AG09319 (cell line): ENCODE measurements around the gene ARX.

Experiments used
- DNase-seq: peaks from one replicate; pipeline ENCODE4 v3.0.0-alpha.2; 2010; ENCODE audit warnings: low read depth; ENCODE audit errors: extremely low read depth
- TF ChIP-seq, protein P1 (sequence below): IDR thresholded peaks from 2 replicates; pipeline ENCODE4 v1.5.1; 2011; ENCODE audit warnings: low read depth, mild to moderate bottlenecking, inconsistent platforms, low read length, moderate library complexity

ARX gene

DNA sequence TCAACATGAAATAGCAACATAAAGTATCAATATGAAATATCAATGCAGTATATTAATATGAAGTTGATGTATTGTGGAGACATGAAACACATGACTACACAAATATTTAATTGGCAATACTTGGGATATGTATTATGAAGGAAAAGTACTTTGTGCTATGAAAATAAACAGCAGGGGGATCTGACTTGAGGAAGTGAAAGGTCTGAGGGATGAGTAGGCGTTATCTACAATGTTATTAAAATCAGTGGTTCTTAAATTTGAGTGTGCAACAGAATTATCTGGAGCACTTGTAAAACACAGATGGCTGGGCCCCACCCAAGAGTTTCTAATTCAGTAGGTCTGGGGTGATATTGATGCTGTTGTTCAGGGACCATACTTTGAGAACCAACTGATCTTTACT lies 27.4 kb upstream of the ARX start:
- TF ChIP-seq, protein P1, sequence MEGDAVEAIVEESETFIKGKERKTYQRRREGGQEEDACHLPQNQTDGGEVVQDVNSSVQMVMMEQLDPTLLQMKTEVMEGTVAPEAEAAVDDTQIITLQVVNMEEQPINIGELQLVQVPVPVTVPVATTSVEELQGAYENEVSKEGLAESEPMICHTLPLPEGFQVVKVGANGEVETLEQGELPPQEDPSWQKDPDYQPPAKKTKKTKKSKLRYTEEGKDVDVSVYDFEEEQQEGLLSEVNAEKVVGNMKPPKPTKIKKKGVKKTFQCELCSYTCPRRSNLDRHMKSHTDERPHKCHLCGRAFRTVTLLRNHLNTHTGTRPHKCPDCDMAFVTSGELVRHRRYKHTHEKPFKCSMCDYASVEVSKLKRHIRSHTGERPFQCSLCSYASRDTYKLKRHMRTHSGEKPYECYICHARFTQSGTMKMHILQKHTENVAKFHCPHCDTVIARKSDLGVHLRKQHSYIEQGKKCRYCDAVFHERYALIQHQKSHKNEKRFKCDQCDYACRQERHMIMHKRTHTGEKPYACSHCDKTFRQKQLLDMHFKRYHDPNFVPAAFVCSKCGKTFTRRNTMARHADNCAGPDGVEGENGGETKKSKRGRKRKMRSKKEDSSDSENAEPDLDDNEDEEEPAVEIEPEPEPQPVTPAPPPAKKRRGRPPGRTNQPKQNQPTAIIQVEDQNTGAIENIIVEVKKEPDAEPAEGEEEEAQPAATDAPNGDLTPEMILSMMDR: no peak

DNA sequence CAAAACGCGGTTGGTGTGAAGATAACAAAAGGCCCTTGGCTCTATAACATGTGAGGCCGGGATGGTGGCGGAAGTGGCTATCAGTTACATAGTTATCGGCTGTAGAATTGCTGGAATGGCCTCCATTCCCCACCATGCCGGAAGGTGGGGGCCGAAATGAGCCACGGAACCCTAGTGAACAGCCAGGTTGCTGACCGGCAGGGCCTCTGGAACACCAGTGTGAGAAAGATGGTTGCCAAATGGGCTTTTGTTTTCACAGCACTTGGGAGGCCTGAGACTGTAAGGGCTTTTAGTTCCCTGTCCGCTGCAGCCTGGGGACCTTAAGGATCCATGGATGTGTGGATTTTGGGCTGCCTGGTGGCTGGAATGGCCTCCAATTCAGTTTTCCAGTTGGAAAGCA lies 23.3 kb upstream of the ARX start:
- TF ChIP-seq, protein P1: no peak
- DNase-seq: no peak

More for the DNA sequence above, 27.4 kb upstream of the ARX start:
- no peak for DNase-seq

DNA sequence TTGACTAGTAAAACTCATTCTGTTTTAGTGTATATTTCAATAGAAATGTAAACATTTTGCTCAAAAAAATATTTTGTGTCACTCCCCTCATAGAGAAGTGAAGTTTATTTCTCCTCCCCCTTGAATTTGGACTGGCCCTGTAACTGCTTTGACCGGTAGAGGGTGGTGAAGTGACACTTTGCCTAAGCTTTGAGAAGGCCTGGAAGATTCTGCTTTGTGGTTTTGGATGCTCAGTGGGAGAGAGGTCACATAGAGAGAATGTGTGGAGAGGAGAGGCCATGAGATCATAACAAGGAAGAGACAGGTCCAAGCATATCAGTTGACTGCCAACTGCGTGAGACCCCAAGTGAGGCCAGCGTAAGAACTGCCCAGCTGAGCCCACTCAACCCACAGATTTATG lies 19.1 kb upstream of the ARX start:
- TF ChIP-seq, protein P1: no peak
- DNase-seq: no peak

DNA sequence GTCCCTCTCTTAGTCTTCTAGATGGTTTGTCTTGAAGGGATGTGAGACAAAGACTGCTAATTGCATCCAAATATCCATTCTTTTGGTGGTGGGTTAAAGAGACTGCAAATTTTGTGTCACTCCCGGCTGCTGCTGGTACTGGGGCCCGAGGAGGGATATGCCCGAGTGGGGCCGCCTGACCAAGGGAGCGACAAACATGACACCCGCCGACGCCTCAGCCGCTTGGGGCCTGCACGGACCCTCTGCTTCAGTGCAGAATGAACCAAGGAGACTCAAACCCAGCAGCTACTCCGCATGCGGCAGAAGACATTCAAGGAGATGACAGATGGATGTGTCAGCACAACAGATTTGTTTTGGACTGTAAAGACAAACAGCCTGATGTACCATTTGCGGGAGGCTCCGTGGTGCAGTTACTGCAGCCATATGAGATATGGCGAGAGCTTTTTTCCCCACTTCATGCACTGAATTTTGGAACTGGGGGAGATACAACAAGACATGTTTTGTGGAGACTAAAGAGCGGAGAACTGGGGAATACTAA lies 13.6 kb upstream of the ARX start:
- TF ChIP-seq, protein P1: no peak
- no peak for DNase-seq

DNA sequence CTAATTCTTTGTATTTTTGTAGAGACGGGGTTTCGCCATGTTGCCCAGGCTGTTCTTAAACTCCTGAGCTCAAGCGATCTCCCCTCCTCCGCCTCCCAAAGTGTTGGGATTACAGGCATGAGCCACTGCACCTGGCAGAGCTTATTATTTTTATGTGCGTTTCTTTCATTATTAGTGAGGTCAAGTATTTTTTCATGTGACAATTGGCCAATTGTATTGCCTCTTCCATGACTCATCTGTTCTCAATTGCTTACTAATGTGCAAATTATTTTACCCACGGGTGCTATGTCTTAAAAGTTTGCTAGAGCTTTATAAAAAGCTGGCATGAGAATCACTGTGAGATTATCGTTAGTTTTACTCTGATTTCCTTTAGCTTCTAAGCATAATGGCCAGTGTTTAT lies 13.0 kb upstream of the ARX start:
- TF ChIP-seq, protein P1: no peak
- no peak for DNase-seq

DNA sequence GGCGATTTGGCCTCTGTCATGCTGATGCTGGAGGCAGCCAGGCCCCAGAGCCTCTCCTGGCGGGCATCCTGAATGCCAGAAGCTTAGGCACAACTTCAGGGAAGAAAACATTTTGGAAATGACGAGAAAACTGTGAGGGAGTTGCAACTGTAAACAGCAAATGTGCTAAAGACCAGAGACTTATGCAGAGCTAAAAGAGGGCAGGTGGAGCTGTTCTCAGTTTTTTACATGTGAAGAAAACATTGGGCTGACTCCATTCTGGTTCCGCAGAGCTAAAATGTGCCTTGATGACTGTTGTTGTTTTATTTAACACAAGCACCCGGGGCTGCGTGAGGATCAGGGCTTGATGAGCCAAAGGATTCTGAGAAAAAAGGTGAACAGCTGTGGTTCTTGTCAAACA lies 10.8 kb upstream of the ARX start:
- no peak for DNase-seq
- TF ChIP-seq, protein P1: no peak

DNA sequence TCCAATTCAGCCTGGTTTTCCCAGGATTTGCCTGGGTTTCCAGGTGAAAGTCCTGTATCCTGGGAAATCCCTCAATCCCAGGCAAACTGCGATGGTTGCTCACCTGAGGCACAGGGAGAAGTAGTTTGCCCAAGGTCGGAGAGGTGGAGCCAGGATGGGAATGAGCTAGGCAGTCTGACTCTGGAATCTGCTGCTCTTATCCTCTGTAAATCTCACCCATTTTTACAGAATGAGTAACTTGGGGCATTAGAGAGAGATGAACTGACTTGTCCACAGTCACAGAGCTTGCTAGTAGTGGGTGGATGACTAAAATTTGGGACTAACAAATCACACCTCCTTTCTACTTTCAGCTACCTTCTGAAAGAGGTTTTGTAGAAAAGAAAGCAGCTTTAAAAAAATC lies 9.8 kb upstream of the ARX start:
- TF ChIP-seq, protein P1: no peak
- DNase-seq: no peak
